ENCODE results near the gene CAPN9.

Gene CAPN9

GRCh38 chr1:230745071-230745470, 2.1 kb upstream of the CAPN9 start:
- DNase-seq (ENCODE audit: insufficient read length, low spot score) (no peak), FAIRE-seq (no peak)

GRCh38 chr1:230746617-230747016, 571 bp upstream of the CAPN9 start:
- FAIRE-seq (no peak), DNase-seq (ENCODE audit: insufficient read length, low spot score) (no peak)

GRCh38 chr1:230747890-230748800, 957 bp downstream of the CAPN9 start:
- no peak for DNase-seq (ENCODE audit: insufficient read length, low spot score)
- FAIRE-seq = no peak

GRCh38 chr1:230749150-230749549, 2.0 kb downstream of the CAPN9 start:
- FAIRE-seq = no peak

GRCh38 chr1:230749635-230750034, 2.4 kb downstream of the CAPN9 start:
- DNase-seq (ENCODE audit: insufficient read length, low spot score) = no peak
- FAIRE-seq = no peak

More at GRCh38 chr1:230749150-230749549, 2.0 kb downstream of the CAPN9 start:
- no peak for DNase-seq (ENCODE audit: insufficient read length, low spot score)

DNA sequence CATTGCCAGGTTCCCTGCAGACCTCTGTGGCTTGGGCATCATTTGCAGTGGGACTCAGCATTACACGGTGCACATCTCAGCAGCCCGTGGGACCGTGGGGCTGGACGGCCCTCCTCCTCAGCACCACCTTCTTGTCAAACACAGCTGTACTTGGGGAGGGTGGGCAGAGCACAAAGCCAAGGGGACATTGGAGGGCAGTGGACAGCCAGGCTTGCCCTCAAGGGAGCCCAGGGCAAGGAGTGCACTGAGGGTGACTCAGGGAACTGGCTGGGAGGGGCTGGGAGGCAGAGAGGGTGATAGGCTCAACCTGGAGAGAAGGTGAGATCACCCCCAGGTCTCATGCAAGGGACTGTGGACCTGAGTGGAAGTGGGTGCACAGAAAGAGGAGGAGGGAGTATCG, 3.4 kb downstream of the CAPN9 start:
- DNase-seq (ENCODE audit: insufficient read length, low spot score) (no peak), FAIRE-seq (no peak)

- DNase-seq (ENCODE audit: insufficient read length, low spot score) (no peak), FAIRE-seq (no peak)
Measured at GRCh38 chr1:230750986-230751625, 3.9 kb downstream of the CAPN9 start.

DNA sequence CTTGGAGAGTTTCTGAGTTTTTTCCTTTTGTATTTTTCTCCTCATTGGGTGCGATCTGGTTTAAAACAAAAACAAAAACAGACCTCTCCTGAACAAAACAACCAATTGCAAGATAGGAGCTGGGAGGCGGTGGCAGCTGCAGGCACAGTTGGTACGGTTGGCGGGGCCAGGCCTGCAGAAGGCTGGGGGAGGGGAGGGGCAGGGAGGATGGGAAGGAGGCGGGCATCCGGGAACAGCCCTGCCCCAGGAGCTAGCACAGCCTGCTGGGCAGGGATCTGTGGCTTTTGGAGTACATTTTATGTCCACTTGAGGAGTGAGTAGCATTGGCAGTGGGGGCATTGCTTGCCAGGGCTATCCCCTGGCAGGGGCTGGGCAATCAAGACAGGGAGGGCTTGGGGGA, 5.2 kb downstream of the CAPN9 start:
- FAIRE-seq = no peak
- DNase-seq (ENCODE audit: insufficient read length, low spot score) = no peak

DNA sequence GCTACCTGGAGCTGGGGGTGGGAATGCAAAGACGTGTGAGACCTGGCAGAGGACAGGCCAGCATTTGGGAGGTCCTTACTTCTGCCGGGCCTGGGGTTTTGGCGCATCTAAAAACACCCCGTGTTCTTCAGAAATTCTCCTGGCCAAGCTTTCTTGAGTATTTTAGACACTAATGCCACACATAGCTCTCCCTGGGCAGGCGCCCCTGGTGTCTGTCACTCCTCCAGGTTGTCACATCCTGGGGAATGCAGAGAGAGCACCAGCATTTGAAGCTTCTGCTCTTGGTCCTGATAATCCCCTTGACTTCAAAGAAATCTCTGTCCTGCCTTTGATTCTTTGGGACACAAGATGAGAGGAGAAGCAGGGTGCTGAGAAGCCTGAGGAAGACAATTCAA, 6.0 kb downstream of the CAPN9 start:
- no peak for FAIRE-seq
- DNase-seq (ENCODE audit: insufficient read length, low spot score) = no peak

- FAIRE-seq (no peak), DNase-seq (ENCODE audit: insufficient read length, low spot score) (no peak)
Measured at GRCh38 chr1:230753586-230754251, 6.5 kb downstream of the CAPN9 start.

- DNase-seq (ENCODE audit: insufficient read length, low spot score) = no peak
- FAIRE-seq = no peak
Measured at GRCh38 chr1:230754796-230755195, 7.6 kb downstream of the CAPN9 start.

GRCh38 chr1:230757856-230758708, 10.9 kb downstream of the CAPN9 start:
- no peak for DNase-seq (ENCODE audit: insufficient read length, low spot score)
- no peak for FAIRE-seq

DNA sequence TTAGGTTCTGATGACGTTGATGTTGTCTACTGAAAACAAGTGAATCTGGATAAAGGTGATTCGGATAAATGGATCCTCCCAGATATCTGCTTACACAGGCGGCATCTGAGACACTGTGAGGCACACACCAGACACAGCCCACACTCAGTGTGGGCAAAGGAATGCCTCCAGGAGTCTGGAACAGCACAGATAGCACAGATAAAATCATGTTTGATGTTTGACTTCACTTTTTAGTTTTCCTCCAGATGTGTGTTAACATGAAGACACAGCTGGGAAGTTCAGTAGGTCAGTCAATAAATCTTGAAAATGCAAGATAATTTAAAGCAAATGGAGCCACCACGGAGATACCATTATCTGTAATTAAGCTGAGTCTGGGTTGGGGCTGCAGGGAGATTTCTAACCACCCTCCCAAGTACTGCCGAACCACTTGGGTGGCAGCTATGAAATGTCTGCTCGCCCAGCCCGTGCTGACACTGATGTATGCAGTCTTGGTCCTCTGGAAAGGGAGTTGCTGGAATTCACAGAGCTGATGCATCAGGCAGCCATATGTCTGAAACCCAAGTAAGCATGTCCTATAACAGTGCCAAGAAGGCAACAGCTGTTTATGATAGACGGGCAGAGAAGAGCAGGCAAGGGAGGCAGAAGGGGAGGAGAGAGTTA, 11.7 kb downstream of the CAPN9 start:
- DNase-seq (ENCODE audit: insufficient read length, low spot score) (no peak), FAIRE-seq (no peak)

DNA sequence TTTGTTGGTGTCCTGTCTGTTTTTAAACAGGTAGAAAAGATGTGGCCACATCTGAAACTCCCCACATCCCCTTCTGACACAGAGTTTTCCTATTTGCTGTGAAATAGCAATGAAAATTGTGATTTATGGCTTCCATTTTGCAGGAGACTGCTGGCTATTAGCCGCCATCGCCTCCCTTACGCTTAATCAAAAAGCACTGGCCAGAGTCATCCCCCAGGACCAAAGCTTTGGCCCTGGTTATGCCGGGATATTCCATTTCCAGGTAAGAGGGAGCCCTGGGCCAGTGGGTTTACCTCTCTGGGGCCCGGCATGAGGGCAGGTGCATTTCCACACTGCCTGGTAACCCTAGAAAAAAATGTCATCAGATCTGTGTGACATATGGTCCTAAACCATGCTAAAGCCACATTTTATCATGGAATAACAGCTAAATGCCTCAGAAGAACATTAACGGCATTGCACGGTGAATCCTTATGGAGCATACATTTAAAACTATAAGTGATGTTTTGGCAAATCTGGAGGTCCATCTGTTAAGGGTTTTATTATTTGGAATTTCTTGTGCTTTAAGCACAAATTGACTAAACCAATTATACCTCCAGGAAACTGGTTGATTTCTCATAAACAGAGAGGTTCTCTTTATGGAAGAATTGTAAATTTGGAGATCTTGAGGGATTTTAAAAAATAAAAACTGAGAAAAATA, 12.3 kb downstream of the CAPN9 start:
- no peak for FAIRE-seq
- no peak for DNase-seq (ENCODE audit: insufficient read length, low spot score)

DNA sequence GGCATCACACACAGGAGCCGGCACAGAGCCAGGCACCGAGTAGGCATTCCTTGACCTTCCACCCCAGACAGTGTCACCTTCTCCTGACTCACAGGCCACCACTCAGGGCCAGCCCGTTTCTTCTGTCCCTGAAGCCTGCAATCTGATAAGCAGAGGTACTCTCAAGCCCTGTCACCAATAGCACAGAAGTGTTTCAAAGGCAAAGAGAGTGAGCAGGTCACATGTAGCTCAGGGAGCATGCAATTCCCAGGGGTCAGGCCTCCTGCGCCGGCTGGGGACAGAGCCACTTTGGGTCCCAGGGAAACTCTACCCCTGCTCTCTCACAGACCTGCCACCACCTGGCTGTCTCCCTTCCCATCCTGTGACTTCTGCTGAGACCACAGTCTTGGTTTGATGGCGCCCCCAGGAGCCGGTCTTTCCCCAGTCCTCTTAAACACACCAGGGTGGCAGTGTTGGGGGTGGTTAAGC, 13.2 kb downstream of the CAPN9 start:
- no peak for DNase-seq (ENCODE audit: insufficient read length, low spot score)
- no peak for FAIRE-seq

DNA sequence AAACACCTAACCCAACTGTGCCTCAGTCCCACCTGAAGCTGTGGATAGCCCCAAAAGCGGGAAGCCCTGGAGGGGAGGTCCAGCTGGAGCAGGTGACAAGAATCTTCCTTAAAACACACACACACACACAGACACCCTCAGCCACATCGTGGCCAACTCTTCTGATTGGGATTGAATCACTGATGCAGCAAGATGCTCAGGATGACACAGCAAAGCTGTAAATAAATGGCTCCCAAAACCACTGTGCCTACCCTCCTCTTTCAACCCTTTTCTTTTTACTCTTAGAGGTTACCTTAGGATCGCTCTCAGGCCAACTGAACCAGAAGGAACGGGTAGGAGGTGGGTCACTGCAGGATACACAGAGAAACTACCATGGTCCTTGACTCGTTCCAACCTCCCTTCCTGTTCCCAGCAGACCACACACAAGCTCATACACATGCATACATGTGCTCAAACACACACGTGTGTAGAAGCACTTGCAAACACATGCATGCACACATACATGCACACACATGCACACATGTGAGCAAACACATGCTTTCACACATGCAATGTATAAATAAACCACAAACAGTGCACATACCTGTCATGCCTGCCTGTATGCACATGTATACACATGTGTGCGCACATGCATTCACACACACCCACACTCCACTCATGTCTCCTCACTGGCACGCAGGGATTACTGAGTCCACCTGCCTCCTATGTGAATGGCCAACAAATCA, 14.4 kb downstream of the CAPN9 start:
- DNase-seq (ENCODE audit: insufficient read length, low spot score) = no peak
- peak; percentile 69 for FAIRE-seq

- no peak for DNase-seq (ENCODE audit: insufficient read length, low spot score)
- no peak for FAIRE-seq
Measured at GRCh38 chr1:230763927-230764591, 16.9 kb downstream of the CAPN9 start.

GRCh38 chr1:230766318-230766717, 19.1 kb downstream of the CAPN9 start:
- DNase-seq (ENCODE audit: insufficient read length, low spot score) (no peak), FAIRE-seq (no peak)

Measured in HTR-8/SVneo (cell line).